GM19099 (cell line): Measurements from ENCODE around the gene MKNK2.
A peak's percentile ranks its signal among the peaks of the same experiment; 100 is the strongest.

Experiments
- POLR2A ChIP-seq: IDR thresholded peaks from 3 replicates; pipeline ENCODE4 v1.6.1; 2011; ENCODE audit warnings: low read depth; ENCODE audit not compliant: insufficient read length; ENCODE audit errors: extremely low read depth

MKNK2 gene

DNA sequence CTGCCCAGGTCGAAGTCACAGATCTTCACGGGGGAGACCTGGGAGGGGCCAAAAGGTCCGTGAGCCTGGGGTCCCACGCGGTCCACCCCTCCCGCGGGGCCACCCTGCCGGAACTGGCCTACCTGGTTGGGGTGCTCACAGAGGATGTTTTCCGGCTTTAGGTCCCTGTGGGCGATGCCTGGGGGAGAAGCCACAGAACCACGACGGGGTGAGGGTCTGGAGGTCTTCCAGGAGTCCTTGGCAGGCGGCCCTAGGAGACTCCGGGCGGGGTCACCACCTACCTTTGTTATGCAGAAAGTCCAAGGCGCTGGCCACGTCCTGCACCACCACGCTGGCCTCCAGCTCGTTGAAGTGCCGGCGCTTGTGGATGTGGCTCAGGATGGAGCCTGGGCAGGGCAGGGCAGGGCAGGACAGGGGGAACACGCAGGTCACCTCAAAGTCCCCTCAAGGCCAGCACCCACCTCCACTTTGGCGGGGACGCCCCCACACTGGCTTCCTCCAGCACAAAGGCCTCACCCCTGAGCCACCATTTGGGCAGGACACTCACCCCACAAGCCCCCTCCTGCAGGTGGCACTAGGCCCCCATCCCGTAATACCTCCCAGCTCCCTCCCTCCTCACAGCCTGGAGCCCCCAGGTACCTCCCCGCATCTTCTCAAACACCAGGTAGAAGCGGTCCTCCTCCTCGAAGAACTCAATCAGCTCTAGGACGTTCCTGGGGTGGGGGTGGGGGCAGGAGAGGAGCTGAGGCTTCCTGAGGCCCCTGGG is 8.4 kb downstream of the MKNK2 start:
- no peak for TF ChIP-seq POLR2A

DNA sequence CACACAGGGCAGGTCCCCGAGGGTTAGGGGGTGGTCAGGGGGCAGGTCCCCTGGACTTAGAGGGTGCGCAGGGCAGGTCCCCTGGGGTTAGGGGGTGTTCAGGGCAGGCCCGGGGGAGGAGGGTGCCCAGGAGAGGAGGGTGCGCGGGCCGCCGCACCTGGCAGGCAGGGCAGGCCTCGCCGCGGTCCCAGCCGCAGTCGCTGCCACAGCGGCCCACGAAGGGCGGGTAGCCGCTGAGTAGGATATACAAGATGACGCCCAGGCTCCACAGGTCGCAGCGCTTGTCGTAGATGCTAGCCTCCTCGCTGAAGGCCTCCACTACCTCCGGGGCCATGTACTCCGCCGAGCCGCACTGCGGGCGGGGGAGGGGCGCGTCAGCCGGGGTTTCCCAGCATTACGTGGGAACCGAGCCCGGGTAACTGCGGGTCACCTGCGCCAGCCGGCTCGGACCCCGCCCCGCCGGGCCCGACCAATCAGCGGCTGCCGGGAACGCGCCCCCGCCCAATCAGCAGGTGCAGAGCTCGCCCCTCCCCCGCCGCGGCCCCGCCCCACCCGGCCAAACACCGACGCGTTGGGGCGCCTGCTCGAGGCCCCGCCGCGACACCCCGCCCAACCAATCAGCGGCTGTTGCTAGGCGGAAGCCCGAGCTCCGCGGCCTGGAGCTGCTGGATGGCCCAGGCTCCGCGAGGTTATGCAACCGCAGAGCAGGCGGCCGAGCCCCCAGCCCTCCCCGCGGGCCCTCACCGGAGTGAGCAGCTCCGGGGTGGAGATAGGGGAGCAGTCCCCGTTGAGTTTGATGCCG is 9.2 kb downstream of the MKNK2 start:
- TF ChIP-seq POLR2A, result peak; percentile 71

DNA sequence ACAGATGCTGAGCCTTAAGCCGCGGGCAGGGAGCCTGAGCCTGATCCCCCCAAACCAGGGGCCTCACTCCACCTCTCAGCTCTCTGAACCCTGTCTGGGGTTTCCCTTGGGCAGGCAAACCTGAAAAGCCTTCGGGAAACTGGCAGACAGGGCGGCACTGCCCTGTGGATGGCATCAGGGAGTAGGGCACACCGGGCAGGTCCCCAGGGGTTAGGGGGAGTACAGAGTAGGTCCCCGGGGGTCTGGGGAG is 9.7 kb downstream of the MKNK2 start:
- TF ChIP-seq POLR2A, result no peak

DNA sequence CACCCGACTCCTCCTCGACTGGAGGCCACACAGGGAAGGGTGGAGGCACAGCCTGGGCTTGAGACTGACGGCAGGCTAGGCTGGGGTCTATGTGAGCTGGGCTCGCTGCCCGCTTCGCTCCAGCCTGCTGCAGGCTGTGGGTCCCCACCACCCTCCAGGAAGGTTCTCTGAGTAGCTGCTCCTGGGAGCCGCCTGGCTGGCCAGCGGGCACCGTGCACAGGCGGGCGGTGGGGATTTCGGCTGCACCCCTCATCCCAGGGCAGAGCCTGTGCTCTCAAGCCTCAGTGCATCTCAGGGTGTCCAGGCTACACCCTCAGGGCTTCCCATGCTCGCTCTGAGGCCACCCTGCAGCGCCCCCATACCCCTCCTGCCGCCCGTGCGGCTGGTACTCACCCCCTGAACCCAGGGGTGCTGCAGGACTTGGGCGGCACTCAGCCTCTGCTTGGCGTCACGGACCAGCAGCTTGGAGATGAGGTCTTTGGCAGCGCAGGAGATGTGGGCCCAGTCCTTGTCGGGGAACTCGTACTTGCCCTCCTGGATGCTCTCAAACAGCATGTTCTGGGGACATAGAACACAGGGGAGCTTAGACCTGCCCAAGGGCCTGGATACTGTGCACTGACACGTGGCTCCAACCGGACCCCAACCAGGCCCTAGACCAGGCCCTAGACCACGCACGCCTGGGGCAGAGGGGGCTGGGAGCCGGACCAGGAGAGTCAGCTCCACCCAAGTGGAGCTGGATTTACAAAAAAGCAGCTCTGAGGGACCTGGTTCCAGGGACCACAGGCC is 10.2 kb downstream of the MKNK2 start:
- peak; percentile 12 for TF ChIP-seq POLR2A

DNA sequence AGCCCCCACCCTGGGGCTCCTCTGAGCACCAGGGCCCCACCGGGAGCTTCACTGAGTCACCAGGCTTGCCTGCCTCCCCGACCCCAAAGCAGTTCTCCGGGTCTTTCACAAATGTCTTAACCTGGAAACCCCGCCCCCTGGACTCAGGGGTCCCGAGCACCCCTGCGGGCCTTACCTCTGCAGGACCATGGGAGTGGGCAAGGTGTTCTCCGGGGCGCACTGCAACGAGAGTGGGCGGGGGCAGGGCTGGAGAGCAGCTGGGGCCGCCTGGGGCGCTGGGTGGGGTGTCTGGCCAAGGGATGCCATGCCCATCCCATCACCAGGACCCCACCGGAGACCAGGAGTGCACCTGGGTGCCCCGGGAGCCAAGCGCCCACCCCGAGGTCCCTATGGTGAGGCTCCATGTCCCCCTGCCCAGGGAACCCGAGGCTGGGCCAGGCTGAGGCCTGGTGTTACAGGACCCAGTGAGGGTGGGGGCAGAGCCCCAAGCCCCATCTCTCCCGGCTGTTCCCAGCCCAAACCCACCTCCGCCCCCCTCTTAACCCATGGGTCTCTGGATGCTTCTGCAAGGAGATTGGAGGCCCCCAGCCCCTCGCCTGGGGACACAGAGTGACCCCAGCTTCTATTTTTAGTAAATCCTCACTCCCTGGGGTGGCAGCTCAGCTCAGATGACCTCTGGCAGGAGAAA is 10.9 kb downstream of the MKNK2 start:
- no peak for TF ChIP-seq POLR2A

DNA sequence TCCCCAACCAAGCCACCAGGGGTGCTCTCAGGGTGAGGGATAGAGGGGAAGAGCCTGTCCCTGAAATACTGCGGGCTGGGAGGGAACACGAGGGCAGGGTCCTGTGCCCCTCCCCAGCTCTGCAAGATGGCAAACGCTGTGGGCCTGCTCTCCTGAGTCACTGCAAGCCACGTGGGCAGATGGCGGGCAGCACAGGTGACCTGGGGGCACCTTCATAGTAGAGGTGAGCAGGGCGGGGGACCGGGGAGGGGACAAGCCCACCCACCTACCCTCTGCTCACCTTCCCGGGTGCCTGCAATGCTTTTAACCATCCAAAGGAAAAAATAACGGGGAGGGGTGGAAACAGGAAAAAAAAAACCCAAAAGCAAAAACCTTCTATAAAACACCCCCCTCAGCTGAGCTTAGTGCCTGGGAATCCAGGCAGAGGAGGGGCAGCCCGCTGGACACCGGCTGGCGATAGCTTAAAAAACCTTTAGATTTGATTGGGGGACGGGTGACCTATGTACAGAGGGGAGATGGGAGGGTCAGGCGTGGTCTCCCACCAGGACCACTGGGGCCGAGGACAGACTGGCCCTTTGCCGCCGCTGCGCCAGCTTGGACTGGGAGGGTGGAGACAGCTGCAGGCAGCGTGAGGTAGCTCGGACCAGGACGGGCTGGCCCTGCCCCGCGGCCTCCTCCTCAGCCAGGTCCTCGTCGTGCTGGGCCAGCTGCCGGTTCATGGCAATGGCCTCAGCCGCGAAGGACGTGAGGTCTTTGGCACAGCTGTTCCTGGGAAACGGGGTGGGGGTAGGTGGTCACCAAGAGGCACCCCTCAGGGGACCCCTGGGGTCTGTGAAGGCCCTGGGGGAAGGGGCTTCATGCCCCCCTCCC is 11.7 kb downstream of the MKNK2 start:
- TF ChIP-seq POLR2A, result no peak

DNA sequence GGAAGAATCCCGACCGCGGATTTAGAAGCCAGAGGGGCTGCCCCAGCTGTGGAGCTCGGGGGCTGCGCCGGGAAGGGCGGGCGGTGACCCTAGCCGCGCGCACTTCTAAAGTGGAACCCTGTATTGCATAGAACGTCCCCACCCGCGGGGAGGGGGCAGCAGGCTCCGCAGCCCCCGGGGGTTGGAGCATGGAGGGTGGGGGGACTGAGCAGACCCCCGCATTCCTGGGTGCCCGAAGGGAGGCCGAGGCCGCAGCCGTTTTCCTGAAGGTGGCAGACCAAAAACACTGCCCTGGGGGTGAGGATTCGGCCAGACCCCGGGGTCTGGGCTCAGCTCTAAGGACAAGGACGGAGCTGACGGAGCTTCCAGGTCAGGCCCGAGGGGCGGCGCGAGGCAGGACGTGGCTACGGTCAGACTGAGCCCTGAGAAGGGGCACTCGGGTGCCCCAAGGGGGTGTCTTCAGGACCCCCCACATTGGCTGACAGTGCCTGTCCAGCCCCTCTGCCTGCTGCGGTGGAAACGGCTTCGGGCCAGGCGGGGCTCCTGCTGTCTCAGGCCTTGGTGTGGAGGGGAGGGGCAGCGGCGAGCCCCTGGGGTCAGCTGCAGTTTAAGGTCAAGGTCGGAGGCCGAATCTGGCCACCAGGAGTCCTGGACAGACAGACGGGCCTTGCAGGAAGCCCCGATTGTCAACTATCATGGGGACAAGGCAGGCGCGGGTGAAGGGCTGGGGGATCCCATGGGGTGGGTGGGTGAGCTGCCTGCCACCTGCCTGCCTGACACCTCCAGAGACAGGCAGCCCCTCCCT is 12.6 kb downstream of the MKNK2 start:
- TF ChIP-seq POLR2A, result no peak

DNA sequence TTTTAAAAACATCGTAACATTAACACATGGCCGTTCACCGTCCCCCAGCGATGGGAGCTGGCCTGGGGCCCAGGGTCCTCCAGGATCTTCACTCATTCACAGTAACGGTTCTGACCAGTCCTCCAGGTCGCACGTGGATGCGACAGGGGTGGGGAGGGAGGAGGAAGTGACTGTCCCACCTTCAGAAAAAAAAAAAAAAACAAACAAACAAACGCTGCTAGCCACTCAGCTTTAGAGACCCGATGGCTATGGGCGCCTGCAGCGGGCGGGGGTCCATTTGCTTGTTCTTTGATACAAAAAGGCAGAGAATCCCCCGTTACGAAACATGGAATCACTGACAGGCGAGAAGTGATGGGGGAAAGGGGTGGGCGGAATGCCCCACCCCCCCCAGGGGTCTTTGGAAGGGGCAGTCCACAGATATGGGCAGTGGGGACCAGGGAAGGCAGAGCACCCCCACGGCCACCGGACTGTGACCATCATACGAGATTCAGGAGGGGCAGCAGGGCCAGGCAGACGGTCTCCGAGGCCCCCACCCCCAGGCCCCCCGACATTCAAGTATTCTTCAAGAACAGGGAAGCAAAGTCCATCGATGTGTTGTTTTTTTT is 13.3 kb downstream of the MKNK2 start:
- no peak for TF ChIP-seq POLR2A

DNA sequence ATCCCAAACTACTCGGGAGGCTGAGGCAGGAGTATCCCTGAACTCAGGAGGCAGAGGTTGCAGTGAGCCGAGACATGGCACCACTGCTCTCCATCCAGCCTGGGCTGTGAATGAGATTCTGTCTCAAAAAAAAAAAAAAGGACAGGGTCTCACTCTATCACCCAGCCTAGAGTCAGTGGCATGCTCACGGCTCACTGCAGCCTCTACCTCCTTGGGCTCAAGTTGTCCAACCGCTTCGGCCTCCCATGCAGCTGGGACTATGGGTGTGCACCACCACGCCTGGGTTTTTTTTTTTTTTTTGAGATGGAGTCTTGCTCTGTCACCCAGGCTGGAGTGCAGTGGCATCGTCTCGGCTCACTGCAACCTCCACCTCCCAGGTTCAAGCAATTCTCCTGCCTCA is 14.6 kb downstream of the MKNK2 start:
- TF ChIP-seq POLR2A, result peak; percentile 7

DNA sequence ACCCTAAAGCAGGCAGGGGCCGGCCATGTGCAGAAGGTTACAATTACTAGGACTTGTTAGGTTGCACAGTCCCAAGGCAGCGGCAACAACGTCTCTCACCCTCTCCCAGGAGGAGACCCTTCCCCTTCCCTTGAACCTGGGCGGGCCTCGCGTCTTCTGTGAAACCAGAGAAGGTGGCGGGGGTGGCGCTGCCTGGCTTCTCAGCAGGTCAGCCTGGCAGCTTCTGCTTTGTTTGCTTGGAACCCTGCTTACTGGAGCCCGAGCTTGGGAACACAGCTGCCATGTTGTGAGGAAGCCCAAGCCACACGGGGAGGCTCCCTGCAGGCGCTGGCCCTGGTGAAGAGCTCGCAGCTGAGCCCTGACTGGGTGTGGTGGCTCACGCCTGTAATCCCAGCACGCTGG is 15.5 kb downstream of the MKNK2 start:
- no peak for TF ChIP-seq POLR2A

DNA sequence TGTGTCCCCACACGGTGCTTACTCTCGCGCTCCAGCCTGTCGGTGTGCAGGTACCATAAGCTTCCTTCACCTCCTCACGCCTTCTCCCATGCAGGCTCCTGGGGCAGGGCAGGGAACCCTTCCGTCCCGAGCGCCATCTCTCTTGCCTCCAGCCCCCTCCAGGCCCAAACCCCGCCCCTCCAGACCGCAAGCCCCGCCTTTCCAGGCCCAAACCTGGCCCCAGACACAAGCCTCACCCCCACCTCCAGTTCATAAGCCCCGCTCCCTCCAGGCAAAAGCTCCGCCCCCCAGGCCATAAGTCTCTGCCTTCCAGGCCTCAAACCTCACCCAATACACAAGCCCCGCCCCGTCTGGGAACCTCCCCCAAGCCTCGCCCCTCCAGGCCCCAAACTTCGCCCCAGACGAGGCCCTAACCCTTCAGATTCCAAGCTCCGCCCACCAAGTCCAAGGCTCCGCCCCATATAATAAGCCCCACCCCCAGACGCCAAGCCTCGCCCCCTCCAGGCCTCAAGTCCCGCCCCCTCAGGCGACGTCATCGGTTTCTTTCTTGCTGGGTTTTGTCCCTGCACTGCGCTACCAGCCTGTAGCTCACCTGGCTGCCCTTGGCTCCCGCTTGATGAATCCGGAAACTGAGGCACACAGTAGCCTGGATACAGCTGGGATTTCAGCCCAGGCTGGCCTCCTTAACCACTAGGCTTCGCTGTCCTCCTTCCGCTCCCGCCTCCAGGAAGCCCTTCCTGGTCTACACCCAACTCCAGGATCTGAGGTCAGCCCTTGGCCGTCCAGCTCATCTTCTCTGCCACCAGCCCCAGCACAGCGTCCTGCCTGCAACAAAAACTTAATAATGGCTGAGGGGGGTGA is 16.1 kb downstream of the MKNK2 start:
- TF ChIP-seq POLR2A, result no peak

DNA sequence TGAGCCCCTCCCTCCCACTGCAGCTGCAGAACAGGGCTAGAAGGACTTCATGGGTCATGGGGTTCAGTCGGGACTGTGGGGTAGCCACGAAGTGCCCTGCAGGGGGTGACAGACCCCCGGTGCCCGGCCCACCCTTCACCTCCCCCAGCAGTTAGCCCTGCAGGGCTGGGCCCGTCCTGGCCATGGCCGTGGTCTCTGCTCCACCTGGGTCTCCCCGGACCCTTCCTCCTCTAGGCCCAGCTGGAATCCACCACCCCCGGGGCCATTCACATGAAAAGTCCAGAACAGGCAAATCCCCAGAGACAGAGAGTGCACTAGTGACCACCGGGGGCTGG is 17.3 kb downstream of the MKNK2 start:
- TF ChIP-seq POLR2A, result no peak
